AG10803 (cell line): ENCODE results near the gene GSTT2B.
"Not testable (repeated sequence)": the region's sequence is repeated elsewhere in the genome, so short reads cannot be mapped to it uniquely, and the experiment has no call there.

ENCODE experiments used
- DNase-seq: peaks from one replicate; pipeline ENCODE4 v3.0.0; 2010; ENCODE audit warnings: low read depth
- H3K4me3 ChIP-seq: 2 replicates; pipeline ENCODE4 v1.5.1; 2011; ENCODE audit warnings: mild to moderate bottlenecking, low read length, control low read depth
- CTCF ChIP-seq: conservative IDR thresholded peaks from 2 replicates; pipeline ENCODE4 v1.5.1; 2011; ENCODE audit warnings: mild to moderate bottlenecking, low read length, control low read depth, inconsistent platforms

Gene GSTT2B

DNA sequence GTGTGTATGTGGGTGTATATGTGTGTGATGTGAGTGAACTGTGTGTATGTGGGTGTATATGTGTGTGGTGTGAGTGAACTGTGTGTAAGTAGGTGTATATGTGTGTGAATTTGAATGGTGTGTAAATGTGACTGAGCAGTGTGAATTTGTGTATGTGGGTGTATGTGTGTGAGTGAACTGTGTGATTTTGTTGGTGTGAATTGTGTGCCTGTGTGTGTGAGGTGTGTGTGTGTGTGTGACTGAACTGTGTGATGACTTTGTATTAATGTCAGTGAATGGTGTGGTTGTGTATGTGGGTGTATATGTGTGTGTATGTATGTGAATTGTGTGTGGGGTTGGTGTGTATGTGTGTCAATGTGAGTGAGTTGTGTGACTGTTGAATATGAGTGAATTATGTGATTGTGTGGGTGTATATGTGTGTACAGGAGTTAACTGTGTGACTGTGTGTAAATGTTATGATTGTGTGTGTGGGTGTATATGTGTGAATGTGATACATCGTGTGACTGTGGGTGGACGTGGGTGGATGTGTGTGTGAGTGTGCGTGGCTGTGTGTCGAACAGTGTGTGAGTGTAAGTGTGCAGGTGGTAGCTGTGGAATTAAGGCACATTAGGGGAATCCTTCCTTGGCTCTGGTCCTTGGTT is 25.7 kb upstream of the GSTT2B start:
- not testable (repeated sequence) for DNase-seq

DNA sequence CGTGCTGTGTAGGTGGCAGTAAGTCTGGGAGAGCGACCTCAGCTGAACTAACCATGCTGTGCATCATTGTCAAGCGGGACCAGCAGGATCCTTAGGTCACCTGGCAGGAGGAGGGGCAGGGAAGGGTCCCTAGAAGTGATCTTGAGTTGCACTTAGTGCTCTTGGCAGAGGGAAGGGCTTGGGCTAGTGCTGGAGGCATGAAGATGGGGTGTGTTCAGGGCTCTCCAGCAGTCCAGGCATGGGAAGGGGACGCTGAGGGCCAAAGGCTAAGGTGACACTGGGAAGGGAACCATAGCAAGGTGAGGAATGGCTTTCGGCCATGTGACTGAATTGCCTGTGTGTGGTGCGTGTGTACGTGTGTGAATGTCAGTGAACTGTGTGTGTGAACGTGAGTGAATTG is 25.1 kb upstream of the GSTT2B start:
- DNase-seq, H3K4me3 ChIP-seq: not testable (repeated sequence)

More for the DNA sequence above, 25.7 kb upstream of the GSTT2B start:
- H3K4me3 ChIP-seq = not testable (repeated sequence)

- peak; percentile 60 for TF ChIP-seq CTCF
- no peak for DNase-seq
- no peak overlapping the region for H3K4me3 ChIP-seq
Measured at GRCh38 chr22:23984430-23984829, 23.4 kb upstream of the GSTT2B start.

DNA sequence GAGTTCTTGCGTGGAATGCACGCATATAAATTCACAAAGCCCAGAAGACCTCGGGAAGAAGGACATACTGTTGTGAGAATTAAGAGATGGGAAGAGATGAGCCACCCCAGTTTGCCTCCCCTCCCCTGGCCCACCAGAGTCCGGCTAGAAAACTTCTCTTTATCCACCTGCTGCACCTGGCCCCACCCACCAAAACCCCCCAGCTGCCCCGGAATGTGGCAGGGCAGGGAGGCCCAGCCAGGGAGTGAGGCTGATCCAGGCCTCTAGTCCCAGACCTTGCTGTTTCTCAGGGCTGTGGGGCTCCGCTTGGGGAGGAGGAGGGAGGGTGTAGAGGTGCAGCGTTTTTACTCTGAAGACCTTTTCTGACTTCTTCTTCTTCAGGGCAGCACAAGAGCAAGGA is 19.6 kb upstream of the GSTT2B start:
- not testable (repeated sequence) for H3K4me3 ChIP-seq, DNase-seq

DNA sequence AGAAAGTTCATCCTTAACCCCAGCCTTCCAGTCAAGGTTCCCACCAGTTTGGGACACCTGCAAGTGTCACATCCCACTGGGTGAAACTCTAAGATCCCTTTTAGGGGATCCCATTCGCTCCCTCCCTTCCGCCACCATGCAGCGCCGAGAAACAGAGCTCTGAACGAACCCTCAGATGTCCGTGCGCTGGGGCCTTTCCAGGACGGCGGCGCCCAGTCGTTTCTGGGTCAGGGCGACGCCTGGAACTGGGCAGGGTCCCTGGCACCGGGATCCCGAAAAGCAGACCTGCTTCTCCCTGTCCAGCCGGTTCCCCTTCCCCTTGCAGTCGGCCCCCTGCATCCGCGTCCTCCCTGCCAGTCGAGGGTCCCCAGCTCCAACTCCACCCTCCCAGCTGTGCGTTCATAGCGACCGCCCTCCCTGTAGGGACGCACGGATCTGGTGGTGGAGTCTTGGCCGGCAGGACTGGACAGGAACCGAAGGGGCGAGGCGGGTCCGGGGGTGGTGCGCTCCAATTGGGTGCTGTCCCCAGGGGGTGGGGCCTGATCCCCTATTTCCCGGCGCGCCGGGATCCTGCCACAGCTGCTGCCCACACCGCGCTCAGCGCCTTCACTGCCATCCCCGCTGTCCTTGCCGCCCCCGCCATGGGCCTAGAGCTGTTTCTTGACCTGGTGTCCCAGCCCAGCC is 18.7 kb upstream of the GSTT2B start, which contains the start of gene GSTT2:
Gene GSTT2 (plus strand): TSS at position 578 of the 684 bp plus-strand sequence.
- H3K4me3 ChIP-seq, DNase-seq: not testable (repeated sequence)

DNA sequence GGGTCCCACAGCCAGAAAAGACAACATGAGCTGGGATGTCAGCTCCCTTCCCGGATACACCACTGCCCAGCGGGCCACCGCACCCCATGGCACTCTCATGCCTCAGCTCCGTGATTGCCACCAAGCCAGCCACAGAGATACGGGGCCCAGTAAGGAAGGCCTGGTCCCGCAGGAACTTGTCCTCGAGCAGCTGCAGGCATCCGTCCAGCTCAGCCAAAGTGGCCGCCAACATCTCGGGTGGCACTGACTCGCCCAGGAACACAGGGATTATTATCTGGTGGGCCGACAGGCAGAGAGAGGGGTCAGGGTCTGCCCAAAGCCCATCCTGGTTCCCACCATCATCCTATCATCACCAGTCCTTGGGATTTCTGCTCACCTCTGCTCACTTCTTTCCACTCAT is 16.3 kb upstream of the GSTT2B start:
- not testable (repeated sequence) for DNase-seq, H3K4me3 ChIP-seq

DNA sequence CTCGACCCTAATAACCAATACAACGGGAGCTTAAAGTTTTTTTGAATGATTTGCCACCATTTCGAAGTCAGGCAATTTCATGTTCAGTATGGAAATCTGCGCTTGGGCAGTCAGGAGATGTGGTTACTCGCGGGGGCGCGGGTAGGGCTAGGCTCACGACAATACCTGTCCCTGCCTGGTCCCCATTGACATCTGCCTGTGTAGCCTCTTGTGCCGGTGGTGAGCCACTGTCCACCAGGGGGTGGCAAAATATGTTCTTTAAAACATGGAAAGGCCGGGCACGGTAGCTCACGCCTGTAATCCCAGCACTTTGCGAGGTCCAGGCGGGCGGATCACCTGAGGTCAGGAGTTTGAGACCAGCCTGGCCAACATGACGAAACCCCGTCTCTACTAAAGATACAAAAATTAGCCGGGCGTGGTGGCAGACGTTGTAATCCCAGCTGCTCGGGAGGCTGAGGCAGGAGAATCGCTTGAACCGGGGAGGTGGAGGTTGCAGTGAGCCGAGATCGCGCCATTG is 13.9 kb upstream of the GSTT2B start:
- not testable (repeated sequence) for H3K4me3 ChIP-seq, DNase-seq

- H3K4me3 ChIP-seq, DNase-seq: not testable (repeated sequence)
Measured at GRCh38 chr22:23974345-23974744, 13.3 kb upstream of the GSTT2B start, which contains the start of gene DDT. Gene DDT, minus strand, starts transcription at chr22:23974441. Its CDS starts 27 bp downstream, at chr22:23974414.

DNA sequence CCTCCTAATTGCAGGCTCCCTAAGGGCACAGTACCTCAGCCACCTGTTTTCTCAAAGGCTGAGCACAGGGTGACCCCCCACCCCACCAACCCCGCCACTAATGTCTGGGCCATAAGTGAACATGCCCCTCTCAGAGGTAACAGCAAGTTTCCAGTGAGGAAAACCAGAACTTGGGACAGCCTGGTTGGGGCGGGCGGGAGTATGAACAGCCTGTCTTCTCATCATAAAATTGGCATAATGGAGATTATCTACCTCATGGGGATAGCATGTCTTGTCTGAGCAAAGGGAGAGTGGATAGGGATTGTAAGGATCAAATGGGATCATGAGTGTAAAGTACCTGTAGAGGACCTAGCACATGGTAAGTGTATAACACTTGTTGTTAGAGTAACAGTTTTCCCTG is 10.9 kb upstream of the GSTT2B start:
- DNase-seq, H3K4me3 ChIP-seq: not testable (repeated sequence)

GRCh38 chr22:23970816-23971486 is 10.0 kb upstream of the GSTT2B start:
- no peak for TF ChIP-seq CTCF
- DNase-seq = no peak
- no peak overlapping the region for H3K4me3 ChIP-seq

DNA sequence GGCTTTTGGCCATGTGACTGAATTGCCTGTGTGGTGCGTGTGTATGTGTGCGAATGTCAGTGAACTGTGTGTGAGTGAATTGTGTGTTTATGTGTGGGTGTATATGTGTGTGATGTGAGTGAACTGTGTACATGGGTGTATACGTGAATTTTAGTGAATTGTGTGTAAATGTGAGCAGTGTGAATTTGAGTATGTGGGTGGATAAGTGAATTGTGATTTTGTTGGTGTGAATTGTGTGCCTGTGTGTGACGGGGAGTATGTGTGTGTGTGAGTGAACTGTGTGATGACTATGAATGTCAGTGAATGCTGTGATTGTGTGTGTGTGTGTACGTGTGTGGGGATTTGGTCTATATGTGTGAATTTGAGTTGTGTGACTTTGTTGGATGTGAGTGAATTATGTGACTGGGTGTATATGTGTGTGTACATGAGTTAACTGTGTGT is 9.2 kb upstream of the GSTT2B start:
- TF ChIP-seq CTCF = no peak
- no peak for DNase-seq
- no peak overlapping the region for H3K4me3 ChIP-seq
